IPS DF 4.7 (cell line): ENCODE results near the gene PPP3CB.
"Not testable (repeated sequence)": the region's sequence is repeated elsewhere in the genome, so short reads cannot be mapped to it uniquely, and the experiment has no call there.

Experiments used
- DNase-seq: peaks from one replicate; pipeline ENCODE4 v3.0.0-alpha.2; 2013; ENCODE audit warnings: low spot score; ENCODE audit errors: extremely low read depth

PPP3CB gene

DNA sequence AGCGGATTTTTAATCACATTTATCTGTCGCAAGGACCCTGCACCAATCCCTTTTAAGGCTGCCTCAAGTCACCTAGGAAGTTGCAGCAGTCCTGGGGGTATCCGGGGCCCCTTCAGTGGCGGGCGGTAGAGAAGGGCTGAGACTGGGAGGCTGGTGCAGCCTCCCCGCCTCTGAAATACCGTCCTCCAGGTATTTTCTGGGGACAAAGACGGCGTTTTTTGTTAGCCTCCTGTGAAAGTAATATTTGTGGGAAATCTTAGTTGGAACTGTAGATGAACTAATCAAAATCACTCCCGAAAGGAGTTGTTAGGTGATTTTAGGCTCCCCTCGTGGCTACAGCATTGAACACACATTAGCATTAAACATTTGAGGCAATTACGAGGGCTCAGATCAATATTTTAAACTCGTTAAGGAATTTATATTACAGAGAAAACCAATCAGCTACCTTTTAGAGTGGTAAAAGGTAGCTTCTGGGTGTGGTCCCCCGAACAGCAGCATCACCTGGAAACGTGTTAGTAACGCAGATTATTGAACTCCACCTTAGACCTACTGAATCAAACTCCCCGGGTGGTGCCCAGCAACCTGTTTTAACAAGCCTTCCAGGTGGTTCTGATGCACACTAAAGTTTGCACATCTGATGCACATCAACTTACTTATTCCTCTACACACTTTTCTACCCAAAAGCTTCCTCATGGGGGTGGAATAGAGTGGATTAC lies 81.4 kb downstream of the PPP3CB start:
- DNase-seq, result no peak

DNA sequence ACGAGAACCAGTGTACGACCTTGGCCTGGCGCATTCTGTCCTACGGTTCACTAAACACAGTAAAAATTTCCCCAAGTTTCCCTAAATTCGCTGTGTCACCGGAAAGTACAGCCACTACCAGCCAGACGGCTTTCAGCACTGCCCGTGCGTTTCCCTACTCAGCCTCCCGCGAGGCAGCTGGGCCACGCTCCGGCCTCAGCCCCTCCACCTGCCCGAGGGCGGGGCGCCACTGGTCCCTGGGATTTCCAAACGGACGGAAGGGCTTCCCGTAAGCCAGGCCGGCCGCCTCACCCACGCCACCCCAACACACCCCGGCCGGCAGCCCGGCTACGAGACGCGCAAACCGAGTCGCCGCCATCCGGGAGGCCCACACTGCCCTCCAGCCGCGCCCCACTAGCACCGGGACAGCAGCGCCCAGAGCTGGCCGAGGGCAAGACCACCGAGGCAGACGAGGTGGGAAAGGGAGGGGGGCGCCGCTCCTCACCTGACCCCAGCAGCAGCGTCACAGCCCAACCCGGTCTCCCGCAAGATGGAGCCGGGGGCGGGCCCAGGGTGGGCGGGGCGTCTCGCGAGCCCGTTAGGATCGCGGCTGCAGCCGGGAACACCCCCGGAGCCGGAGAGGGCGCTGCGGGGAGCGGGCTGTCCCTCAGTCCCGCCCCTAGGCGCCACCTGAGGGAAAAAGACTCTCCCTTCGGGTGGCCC lies 82.1 kb downstream of the PPP3CB start, which contains the start of gene ANXA7:
TSS of gene ANXA7 (minus strand) at position 531 of the 702 bp plus-strand sequence. CDS start 13,202 bp downstream, outside the sequence.
- DNase-seq, result peak; percentile 41

GRCh38 chr10:73413108-73413527 lies 82.7 kb downstream of the PPP3CB start:
- no peak for DNase-seq

- DNase-seq, result no peak
Measured at GRCh38 chr10:73410897-73411296, 84.9 kb downstream of the PPP3CB start.

GRCh38 chr10:73408978-73409521 lies 86.8 kb downstream of the PPP3CB start:
- DNase-seq, result no peak

DNA sequence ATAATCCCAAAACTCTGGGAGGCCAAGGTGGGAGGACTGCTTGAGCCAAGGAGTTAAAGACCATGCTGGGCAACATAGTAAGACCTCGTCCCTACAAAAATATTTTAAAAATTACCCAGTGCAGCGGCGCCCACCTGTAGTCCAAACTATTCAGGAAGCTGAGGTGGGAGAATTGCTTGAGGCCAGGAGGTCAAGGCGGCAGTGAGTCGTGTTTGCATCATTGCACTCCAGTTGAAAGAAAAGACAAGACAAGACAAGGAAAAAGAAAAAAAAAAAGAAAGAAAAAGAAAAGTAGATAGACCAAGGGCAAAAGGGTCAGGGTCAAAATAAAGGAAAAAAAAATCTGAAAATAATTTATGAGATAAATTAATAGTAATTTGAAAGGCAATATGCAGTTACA lies 87.8 kb downstream of the PPP3CB start:
- DNase-seq, result no peak

DNA sequence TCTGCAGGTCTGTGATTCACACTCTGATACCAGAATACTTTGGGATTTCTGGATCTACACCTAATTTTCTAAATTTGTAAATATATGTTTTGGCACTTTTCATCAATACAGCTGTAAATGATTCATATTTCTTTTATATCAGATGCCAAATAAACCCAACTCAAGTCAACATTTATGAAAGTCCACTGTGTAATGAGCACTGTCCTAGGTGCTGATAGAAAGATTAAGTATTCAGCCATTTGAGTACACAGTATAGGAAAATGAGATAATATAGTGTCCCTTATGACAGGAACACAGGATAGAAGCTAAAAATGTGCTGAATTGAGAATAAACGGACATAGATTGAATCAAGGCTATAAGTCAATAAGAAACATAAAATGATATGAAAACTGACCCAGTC lies 88.3 kb downstream of the PPP3CB start:
- DNase-seq, result no peak

GRCh38 chr10:73406846-73407245 lies 89.0 kb downstream of the PPP3CB start:
- no peak for DNase-seq

GRCh38 chr10:73405556-73405955 lies 90.3 kb downstream of the PPP3CB start:
- DNase-seq, result no peak

- no peak for DNase-seq
Measured at GRCh38 chr10:73404690-73405089, 91.1 kb downstream of the PPP3CB start.

DNA sequence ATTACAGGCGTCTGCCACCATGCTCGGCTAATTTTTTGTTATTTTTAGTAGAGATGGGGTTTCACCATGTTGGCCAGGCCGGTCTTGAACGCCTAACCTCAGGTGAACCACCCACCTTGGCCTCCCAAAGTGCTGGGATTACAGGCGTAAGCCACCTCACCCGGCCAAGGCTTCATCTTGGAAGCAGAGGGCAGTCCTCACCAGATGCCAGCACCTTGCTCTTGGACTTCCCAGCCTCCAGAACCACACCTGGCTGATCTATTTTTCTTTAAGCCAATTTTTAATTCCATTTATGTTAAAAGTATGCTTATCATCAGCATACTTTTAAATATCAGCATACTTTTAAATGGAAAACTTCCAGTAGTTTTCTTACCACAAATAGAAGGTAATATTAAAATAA lies 94.2 kb downstream of the PPP3CB start:
- no peak for DNase-seq

DNA sequence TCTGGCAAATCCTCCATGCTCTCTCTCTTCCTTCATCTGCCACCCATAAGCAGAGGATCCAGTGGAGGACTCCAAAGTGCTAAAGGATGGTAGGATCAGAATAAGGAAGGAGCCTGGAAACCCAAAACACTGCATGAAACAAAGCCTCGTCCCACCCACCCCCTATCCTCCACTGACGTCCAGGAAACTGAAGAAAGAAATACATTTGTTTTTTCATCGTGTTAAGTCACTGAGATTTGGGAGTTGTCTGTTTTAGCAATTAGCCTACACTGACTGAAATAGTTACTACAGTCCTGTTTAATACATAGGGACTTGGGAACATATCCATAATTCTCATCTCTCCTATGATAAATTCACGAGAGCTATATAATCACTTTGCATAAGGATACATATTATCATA lies 96.8 kb downstream of the PPP3CB start:
- DNase-seq, result no peak

- no peak for DNase-seq
Measured at GRCh38 chr10:73398024-73398423, 97.8 kb downstream of the PPP3CB start.

GRCh38 chr10:73394325-73394724 lies 101.5 kb downstream of the PPP3CB start:
- not testable (repeated sequence) for DNase-seq

GRCh38 chr10:73388228-73388627 lies 107.6 kb downstream of the PPP3CB start:
- DNase-seq, result no peak

DNA sequence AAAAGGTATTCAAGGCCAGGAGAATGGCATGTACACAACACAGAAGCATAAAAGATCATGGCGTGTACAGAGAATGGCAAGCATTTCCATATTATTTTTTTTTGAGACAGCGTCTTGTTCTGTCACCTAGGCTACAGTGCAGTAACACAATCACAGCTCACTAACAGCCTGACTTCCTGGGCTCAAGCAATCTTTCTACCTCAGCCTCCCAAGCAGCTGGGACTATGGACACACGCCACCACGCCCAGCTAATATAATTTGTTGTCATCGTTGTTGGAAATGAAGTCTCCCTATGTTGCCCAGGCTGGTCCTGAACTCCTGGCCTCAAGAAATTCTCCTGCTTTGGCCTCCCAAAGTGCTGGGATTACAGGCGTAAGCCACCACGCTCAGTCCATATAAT lies 109.2 kb downstream of the PPP3CB start:
- DNase-seq, result no peak
